Colon (tissue), 2 donors: ENCODE results near the gene MARCHF7.

Source experiments
- FAIRE-seq: peaks from 2 replicates; lab custom pipeline; 2012; peaks lifted over from hg19 to GRCh38; lab: Jason Lieb, UNC
- donor health status: control.
- donor health status: control.

The MARCHF7 gene

GRCh38 chr2:159762075-159762474 is 49.8 kb downstream of the MARCHF7 start:
- FAIRE-seq: no peak
